ENCODE measurements around the gene AUTS2. TPM values are rescaled to one million over a fixed set of nuclear protein-coding genes. Genes with fewer than 3 reads are reported as not detected.

AUTS2 gene
- total and polyA plus RNA-seq, 2 of the 8 experiments (the other 6 are each of a cell fraction or from before 2014, with no cell fraction given) = 25.9 to 101 TPM

- TF ChIP-seq KDM1A (IDR thresholded peaks at IDR 0.05; ENCODE audit: borderline replicate concordance, low read length) (no peak), GABPA (IDR thresholded peaks at IDR 0.05; ENCODE audit: borderline replicate concordance, insufficient read depth, low read length) (no peak), EZH2 (IDR thresholded peaks at IDR 0.05; ENCODE audit: low read depth, low read length, severe bottlenecking) (no peak), NANOG (IDR thresholded peaks at IDR 0.05; ENCODE audit: insufficient read depth, low read depth, low read length, poor library complexity, severe bottlenecking) (no peak)
These were observed 795.7 kb downstream of the AUTS2 start (continued) for GRCh38 chr7:70393956-70394355.
